Large intestine (tissue), 3 donors: ENCODE results near the gene HIRA. TPM values are rescaled to one million over a fixed set of nuclear protein-coding genes. Genes with fewer than 3 reads are reported as not detected.

ENCODE experiments used
- DNase-seq, 2 donors: peaks; one replicate each; pipeline versions ENCODE4 v3.0.0 to v3.0.0-alpha.2; 2013
- H3K27ac ChIP-seq: one replicate; pipeline ENCODE4 v1.5.1; 2013; ENCODE audit warnings: low read length
- H3K27me3 ChIP-seq: 2 replicates; pipeline ENCODE4 v1.6.1; 2013; ENCODE audit warnings: low read length; ENCODE audit not compliant: control insufficient read depth, insufficient read depth
- H3K36me3 ChIP-seq: 2 replicates; pipeline ENCODE4 v1.6.1; 2013; ENCODE audit warnings: low read length; ENCODE audit not compliant: control insufficient read depth, insufficient read depth
- H3K4me1 ChIP-seq: one replicate; pipeline ENCODE4 v1.6.1; 2013; ENCODE audit warnings: low read length; ENCODE audit not compliant: control insufficient read depth, insufficient read depth
- H3K4me3 ChIP-seq: one replicate; pipeline ENCODE4 v1.5.1; 2013; ENCODE audit warnings: low read length
- H3K9me3 ChIP-seq: one replicate; pipeline ENCODE4 v1.6.1; 2013; ENCODE audit warnings: mild to moderate bottlenecking, low read depth, low read length, moderate library complexity; ENCODE audit not compliant: control insufficient read depth
- WGBS: methylation state at CpG from one replicate; pipeline ENCODE4 v1.1.5; 2013; ENCODE audit warnings: low lambda C conversion rate; ENCODE audit not compliant: insufficient coverage; 5-methylcytosine and 5-hydroxymethylcytosine counted together
- polyA plus RNA-seq: library from polyadenylated mRNA; unstranded; fragments of 120-200 nt; gene quantifications from one replicate; pipeline ENCODE4 v1.2.1, GENCODE V29; 2013

The HIRA gene
- polyA plus RNA-seq, 1 donor: 29.6 TPM

DNA sequence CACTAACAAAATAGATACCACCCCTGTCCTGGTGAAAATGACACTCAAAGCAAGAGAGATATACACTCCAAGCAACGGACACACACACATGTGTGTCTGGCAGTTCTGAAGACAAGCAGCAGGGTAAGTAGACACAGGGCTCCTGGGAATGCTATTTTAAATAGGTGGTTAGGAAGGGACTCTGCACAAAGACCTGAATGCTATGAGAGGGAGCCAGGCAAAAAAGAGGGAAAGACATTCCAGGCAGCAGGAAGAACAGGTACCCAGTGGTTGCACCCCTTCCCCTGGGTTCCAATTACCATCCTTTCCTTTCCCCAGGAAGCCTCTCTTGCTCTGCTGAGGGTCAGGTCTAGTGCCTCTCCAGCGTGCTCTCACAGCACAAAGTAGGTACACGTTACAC lies 44.5 kb upstream of the HIRA start:
- DNase-seq: no peak
- H3K9me3 ChIP-seq: no peaks in the 10 kb centered on the region
- H3K4me3 ChIP-seq: no peak overlapping the region
- no CpG with 5 or more reads among the region's 3 CpGs for WGBS
- peaks cover 46% of the 10 kb centered on the region for H3K36me3 ChIP-seq
- no peaks in the 10 kb centered on the region for H3K4me1 ChIP-seq
- H3K27ac ChIP-seq: no peak overlapping the region
- H3K27me3 ChIP-seq: no peaks in the 10 kb centered on the region

DNA sequence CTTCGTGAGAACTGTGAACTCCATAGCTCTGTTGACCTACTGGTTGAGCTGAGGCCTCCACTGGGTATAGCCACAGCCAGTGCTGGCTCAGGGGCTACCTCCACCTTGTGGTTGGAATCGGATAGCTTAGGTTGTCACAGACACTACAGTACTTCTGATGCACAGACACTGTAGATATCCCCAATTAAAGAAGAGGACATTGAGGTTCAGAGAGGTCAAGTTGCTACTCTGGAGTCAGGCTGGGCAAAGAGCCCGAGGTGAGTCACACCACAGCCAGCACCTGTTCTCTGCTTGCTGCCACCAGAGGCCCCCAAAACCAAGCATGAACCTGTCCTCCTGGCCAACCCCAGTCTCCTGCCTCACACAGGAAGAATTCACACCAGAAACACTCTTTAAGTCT lies 42.0 kb upstream of the HIRA start:
- Histone ChIP-seq H3K4me3 (no peak overlapping the region), H3K4me1 (no peaks in the 10 kb centered on the region), H3K27me3 (no peaks in the 10 kb centered on the region), H3K27ac (no peak overlapping the region), H3K36me3 (peaks cover 68% of the 10 kb centered on the region), H3K9me3 (no peaks in the 10 kb centered on the region)
- WGBS: no CpG with 5 or more reads among the region's 3 CpGs
- no peak for DNase-seq

DNA sequence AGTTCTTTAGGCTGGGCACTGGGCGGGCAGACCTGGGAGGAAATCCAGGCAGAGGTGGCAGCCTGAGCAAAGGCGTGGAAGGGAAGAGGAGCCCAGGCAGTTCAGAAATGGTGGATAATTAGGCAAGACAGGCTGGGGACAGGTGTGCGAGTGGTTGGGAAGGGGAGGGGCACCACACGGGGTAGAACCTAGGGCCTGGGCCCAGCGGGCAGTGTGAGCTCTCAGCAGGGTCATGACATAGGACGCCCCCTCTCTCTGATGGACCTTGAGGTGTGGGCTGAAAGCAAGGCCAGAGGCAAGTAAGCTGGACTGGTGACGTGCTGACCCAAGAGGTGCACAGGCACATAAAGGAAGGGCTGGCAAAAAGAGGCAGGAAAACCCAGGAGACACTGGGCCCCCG lies 40.7 kb upstream of the HIRA start:
- Histone ChIP-seq H3K4me1 (no peaks in the 10 kb centered on the region), H3K27me3 (no peaks in the 10 kb centered on the region), H3K9me3 (no peaks in the 10 kb centered on the region), H3K27ac (no peak overlapping the region), H3K36me3 (peaks cover 82% of the 10 kb centered on the region), H3K4me3 (no peak overlapping the region)
- DNase-seq: no peak
- 100% methylated on average over 2 of the region's 8 CpGs for WGBS

DNA sequence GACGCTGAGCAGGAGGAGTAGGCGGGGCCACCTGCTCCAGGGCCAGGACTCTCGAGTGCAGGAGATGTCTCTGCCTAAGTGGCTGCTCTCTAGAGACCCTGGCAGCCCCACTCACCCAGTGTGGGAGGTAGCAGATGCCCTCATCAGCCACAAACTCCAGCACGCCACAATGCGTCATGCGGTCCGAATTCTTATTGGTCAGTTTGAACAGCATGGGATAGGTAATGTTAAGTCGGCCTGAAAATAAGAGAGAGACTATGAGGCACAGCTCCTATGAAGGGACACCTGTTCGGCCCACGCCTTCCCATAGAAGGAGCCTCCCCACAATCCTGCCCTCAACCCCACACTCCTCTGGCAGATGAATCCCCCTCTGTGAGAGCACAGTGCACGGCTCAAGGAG lies 40.0 kb upstream of the HIRA start:
- Histone ChIP-seq H3K4me1 (no peaks in the 10 kb centered on the region), H3K36me3 (peaks cover 88% of the 10 kb centered on the region), H3K4me3 (no peak overlapping the region), H3K27ac (no peak overlapping the region), H3K27me3 (no peaks in the 10 kb centered on the region), H3K9me3 (no peaks in the 10 kb centered on the region)
- WGBS: no CpG with 5 or more reads among the region's 11 CpGs
- no peak for DNase-seq

DNA sequence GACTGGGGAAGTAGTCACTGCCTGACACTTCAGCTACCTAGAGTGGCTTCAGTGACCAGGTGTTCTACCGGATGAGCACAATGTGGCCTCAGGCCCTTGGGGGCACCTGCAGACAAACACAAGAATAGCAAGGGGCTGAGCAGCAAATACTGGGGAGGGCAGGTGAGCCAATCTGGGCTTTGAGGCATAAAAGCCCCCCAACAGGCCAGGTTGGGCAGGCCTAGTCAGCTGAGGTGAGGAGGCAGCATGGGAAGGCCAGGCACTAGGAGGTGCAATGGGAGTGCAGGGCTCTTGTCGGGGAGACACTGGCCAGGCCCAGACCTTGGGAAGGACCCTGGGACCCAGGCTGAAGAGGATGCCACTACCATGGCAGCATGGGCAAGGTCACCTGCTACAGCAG lies 38.5 kb upstream of the HIRA start:
- peaks cover 90% of the 10 kb centered on the region for H3K36me3 ChIP-seq

DNA sequence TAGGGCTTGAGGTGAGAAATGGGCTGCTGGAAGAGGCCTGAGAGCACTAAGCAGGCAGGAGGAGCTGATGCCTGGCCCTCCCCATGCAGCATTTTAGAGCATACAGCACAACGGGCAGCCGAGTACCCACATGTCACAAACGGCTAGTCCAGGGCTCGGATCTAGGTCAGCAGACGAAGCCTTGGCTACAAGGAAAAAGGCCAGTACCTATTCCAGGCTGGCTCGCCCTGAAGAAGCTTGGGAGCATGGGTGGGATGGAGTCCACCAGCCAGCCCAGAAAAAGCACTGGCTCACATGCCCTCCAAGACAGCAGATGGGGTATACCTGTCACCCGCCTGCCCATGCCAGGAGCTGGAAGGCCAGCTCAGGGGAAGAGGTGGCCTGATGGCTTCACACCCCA lies 37.9 kb upstream of the HIRA start:
- no CpG with 5 or more reads among the region's 7 CpGs for WGBS
- no peaks in the 10 kb centered on the region for H3K9me3 ChIP-seq
- DNase-seq: no peak
- no peaks in the 10 kb centered on the region for H3K4me1 ChIP-seq
- no peaks in the 10 kb centered on the region for H3K27me3 ChIP-seq
- H3K4me3 ChIP-seq: no peak overlapping the region
- peaks cover 90% of the 10 kb centered on the region for H3K36me3 ChIP-seq
- H3K27ac ChIP-seq: no peak overlapping the region

More for the DNA sequence above, 38.5 kb upstream of the HIRA start:
- no CpG with 5 or more reads among the region's 2 CpGs for WGBS
- Histone ChIP-seq H3K9me3 (no peaks in the 10 kb centered on the region), H3K27me3 (no peaks in the 10 kb centered on the region), H3K4me1 (no peaks in the 10 kb centered on the region), H3K4me3 (no peak overlapping the region), H3K27ac (no peak overlapping the region)
- no peak for DNase-seq

DNA sequence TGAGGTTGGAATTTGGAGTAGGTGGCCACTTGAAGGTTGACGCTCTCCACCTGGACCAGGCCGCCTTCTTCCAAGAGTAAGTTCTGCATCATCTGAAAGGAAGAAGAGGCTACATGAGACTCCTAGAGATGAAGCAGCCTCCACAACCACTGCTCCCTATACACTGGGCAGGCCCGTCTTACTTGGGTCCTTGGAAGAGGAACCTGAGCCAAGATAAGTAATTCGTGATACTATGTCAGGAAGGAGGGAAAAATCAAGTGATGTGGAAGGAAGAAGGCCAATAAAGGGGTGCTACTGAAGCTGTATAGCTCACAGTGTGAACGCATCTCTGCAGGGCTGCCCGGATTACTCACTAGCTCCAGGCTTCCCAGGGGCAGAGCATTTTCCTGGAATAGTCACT lies 36.4 kb upstream of the HIRA start:
- H3K36me3 ChIP-seq: peaks cover 86% of the 10 kb centered on the region
- WGBS: no CpG with 5 or more reads among the region's 6 CpGs

DNA sequence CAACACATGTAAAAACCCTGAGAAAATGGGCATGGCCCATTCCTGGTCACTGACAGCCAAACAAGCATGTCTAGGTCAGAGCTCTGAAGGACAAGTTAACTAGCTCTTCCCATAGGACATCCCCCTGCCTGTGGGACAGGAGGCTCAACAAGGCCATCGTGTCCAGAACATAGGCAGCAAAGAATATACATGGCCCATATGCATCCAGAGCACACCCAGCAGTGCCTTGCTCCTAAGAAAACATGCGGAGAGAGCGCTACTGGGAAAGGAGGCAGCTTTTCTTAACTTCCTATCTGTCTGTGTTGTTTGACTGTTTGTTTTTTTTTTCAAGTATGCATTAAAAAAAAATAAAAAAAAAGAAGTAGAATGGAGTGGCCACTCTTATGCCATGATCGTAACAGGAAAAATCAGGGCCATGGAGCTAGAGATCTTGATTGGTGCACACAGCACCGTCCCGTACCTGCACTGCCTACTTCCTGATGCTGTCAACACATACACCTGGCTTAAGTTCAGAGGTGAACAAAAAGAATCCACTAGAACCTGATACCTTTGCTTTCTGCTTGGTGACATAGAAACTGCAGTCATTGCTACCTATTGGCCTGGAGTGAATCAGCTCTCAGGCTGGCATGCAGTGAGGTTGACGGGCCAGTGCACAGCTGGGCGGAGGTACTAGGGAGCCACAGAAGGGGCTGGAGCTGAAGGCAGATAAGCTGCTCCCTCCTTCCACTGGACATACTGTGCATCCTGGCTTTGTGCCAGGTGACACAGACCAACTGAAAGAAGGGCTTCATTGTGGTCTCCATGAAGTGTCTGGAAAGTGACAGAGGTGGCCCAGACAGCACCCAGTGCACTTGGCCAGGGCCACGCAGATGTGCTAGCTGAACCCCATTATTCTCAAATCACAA lies 35.6 kb upstream of the HIRA start:
- H3K9me3 ChIP-seq: no peaks in the 10 kb centered on the region
- H3K27ac ChIP-seq: no peak overlapping the region
- no peak for DNase-seq
- H3K36me3 ChIP-seq: peaks cover 83% of the 10 kb centered on the region
- no peak overlapping the region for H3K4me3 ChIP-seq
- no peaks in the 10 kb centered on the region for H3K4me1 ChIP-seq
- H3K27me3 ChIP-seq: no peaks in the 10 kb centered on the region
- 100% methylated on average over 2 of the region's 9 CpGs for WGBS

More for the DNA sequence above, 36.4 kb upstream of the HIRA start:
- Histone ChIP-seq H3K4me1 (no peaks in the 10 kb centered on the region), H3K4me3 (no peak overlapping the region), H3K27me3 (no peaks in the 10 kb centered on the region), H3K27ac (no peak overlapping the region), H3K9me3 (no peaks in the 10 kb centered on the region)
- DNase-seq: no peak

DNA sequence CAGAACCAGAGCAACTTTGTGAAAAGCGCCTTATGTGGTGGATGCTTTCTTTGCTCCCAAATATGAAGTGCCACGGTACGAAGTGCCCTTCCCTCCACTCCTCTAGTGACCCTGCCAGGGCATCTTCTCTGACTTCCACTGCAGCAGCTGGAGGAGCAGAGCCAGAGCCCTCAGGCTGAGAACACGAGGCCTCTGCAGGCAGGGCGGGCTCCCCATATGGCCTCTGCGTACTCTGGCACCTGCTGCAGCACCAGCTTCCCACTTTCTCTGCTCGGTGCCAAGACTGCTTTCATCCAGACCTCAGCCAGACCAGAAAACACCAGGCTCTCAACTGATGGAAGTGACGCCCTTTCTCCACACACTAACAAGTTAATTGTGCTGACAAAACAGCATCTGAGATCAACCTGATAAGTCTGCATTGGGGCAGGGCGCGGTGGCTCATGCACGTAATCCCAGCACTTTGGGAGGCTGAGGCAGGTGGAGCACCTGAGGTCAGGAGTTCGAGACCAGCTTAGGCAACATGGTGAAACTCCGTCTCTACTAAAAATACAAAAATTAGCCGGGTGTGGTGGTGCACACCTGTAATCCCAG lies 34.7 kb upstream of the HIRA start:
- Histone ChIP-seq H3K27me3 (no peaks in the 10 kb centered on the region), H3K4me3 (no peak overlapping the region), H3K4me1 (no peaks in the 10 kb centered on the region), H3K9me3 (no peaks in the 10 kb centered on the region), H3K36me3 (peaks cover 80% of the 10 kb centered on the region), H3K27ac (no peak overlapping the region)
- DNase-seq: no peak
- no CpG with 5 or more reads among the region's 14 CpGs for WGBS

DNA sequence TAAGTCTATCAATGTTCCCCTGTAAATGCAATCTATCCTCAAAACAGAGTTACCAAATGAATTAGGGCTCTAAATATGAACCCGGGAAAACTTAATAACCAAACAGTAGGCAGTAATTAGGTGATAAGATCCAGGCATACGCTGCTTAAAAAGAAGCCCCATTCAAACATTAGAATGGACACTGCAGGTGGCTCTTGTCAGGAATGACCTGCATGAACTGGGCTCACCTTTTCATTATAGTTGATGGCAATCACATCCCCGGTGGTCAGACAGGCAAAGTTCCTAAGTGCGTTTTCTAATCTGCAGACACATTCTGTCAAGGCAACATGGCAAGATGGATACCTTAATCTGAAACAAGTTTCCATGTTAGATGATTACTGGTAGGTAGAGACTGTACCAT lies 33.4 kb upstream of the HIRA start:
- Histone ChIP-seq H3K27ac (no peak overlapping the region), H3K27me3 (no peaks in the 10 kb centered on the region), H3K4me1 (no peaks in the 10 kb centered on the region), H3K9me3 (no peaks in the 10 kb centered on the region), H3K36me3 (peaks cover 72% of the 10 kb centered on the region), H3K4me3 (no peak overlapping the region)
- WGBS: 80% methylated on average over 1 of the region's 4 CpGs
- DNase-seq: no peak
